Fibroblast of villous mesenchyme (primary cell): ENCODE data around the gene TASOR2. TPM values are rescaled to one million over a fixed set of nuclear protein-coding genes. Genes with fewer than 3 reads are reported as not detected.

Experiments used
- DNase-seq: peaks from one replicate; pipeline ENCODE4 v3.0.0-alpha.2; 2010; ENCODE audit warnings: low read depth
- H3K4me3 ChIP-seq: 2 replicates; pipeline ENCODE4 v1.5.1; 2011; ENCODE audit warnings: low read depth, mild to moderate bottlenecking, low read length
- CTCF ChIP-seq: IDR thresholded peaks from 2 replicates; pipeline ENCODE4 v1.5.1; 2012; ENCODE audit warnings: low read depth, mild to moderate bottlenecking, low read length; ENCODE audit not compliant: insufficient read depth
- total RNA-seq: library from RNA; depleted of rRNA; stranded (reverse); fragments of >200 nt; gene quantifications from 2 replicates; pipeline ENCODE4 v1.2.3, GENCODE V29; 2012

TASOR2 gene
- total RNA-seq, 1 donor: 122 TPM

DNA sequence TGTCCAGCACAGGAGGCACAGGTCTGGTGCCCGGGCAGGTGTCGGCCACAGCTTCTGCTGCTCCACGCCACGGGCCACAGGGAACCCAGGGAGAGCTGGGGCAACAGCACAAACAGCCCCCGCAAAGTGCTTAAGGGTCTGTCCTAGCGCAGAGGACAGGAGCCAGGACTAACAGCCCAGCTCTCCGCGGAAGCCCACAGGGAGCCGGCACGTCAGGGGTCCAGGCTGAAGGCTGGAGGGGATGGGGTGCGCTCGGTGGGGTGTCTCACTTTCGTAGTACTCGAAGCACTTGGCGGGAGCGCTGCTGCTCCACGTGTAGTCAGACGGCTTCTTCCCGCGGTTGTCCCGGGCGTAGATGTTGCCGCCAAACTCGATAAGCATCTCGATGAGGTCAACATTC is 43.1 kb upstream of the TASOR2 start:
- no peak for DNase-seq
- no peak for TF ChIP-seq CTCF
- no peak overlapping the region for H3K4me3 ChIP-seq

DNA sequence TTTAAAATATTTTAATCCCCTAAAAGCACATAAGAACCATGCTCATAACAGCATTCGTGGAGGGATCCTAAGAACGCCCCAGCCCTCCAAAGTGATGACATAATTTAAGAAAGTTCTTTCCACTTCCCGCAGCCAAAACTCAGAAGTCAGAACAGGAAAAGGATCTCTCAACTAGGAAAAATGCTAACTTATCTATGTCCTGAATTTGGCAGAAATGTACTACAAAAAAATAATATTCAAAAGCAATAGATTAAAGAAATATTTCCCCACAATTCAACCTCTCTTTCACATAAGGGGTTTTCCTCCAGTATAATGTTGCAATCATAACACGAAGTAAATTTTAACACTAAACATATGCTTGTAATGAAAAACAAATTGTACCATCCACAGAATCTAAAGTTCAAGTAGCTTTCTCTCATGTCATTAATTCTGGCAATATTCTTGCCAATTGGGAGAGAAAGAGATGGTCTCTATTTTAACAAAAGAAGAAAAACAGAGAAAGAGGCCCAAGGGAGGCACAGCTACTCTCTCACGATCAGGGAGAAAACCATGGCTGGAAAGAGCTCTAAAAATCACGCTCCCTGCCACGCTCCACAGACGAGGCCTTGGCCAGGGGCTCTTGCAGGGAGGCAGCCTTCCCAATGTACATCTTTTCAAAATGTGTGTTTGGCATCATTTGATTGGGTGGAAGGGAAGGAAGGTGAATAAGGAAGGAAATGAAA is 41.1 kb upstream of the TASOR2 start:
- peak; percentile 51 for DNase-seq
- TF ChIP-seq CTCF: no peak
- H3K4me3 ChIP-seq: no peak overlapping the region

- DNase-seq: no peak
- no peak for TF ChIP-seq CTCF
- H3K4me3 ChIP-seq: no peak overlapping the region
Measured at GRCh38 chr10:5644930-5645329, 39.7 kb upstream of the TASOR2 start.

DNA sequence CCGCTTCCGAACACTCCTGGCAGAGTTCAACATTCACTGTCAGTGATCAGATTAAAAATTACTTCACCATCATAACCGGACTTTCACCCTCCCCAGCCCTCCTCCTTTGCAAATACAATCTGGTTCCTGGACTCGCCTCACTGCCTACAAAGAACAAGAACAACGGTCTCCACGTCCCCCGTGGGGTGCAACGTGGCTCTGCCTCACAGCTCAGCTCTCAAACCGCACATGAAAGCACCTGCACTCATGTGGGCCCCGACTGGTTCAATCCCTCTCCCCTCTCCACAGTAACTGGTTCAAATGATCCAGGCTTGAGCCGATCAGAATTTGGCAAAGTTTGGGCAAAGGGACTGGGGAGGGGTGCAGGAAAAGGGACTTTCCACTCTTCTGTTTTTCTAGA is 39.3 kb upstream of the TASOR2 start:
- DNase-seq: no peak
- TF ChIP-seq CTCF: no peak

GRCh38 chr10:5645944-5646617 is 38.6 kb upstream of the TASOR2 start:
- no peak for DNase-seq
- TF ChIP-seq CTCF: no peak
- no peak overlapping the region for H3K4me3 ChIP-seq

More for the DNA sequence above, 39.3 kb upstream of the TASOR2 start:
- no peak overlapping the region for H3K4me3 ChIP-seq

DNA sequence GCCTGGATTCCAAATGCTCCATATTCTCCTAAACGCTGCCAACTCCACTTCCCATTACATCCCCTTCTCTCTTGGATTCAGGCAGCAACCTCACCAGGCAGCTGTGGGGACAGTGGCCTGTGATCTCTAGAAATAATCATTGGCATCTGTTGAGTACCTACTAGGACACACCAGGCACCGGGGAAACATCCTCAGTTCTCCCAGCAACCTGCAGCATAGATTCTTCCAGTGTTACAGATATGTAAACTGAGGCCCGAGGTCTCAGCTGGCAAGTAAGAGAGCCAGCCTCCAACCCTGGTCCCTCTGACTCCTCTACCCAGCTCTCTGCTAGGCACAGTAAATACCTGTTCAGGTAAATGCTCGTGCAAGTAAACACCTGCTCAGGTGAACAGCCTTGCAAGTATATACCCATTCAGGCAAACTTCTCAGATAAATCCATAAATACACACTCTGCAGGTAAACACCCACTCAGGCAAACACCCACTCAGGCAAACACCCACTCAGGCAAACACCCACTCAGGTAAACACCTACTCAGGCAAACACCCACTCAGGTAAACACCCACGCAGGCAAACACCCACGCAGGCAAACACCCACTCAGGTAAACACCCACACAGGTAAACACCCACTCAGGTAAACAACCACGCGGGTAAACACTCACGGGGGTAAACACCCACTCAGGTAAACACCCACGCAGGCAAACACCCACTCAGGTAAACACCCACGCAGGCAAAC is 37.0 kb upstream of the TASOR2 start:
- no peak overlapping the region for H3K4me3 ChIP-seq
- no peak for TF ChIP-seq CTCF
- DNase-seq: no peak
